GM12878 (cell line): ENCODE measurements around the gene GGNBP2. TPM values are rescaled to one million over a fixed set of nuclear protein-coding genes. Genes with fewer than 3 reads are reported as not detected.

Source experiments
- BACH1 ChIP-seq: fragments of 450-650 bp; IDR thresholded peaks from 2 replicates; pipeline ENCODE4 v1.6.1; 2017; ENCODE audit warnings: mild to moderate bottlenecking, borderline replicate concordance
- FOXK2 ChIP-seq: fragments of 450-650 bp; IDR thresholded peaks from 2 replicates; pipeline ENCODE4 v1.6.1; 2017; ENCODE audit warnings: mild to moderate bottlenecking, moderate library complexity
- GATAD2B ChIP-seq: fragments of 450-650 bp; conservative IDR thresholded peaks from 2 replicates; pipeline ENCODE4 v1.6.1; 2017; ENCODE audit warnings: low read depth, mild to moderate bottlenecking, moderate library complexity
- HCFC1 ChIP-seq: fragments of 150-350 bp; IDR thresholded peaks from 2 replicates; pipeline ENCODE4 v1.6.1; 2014; ENCODE audit warnings: low read length
- IKZF2 ChIP-seq, 2 experiments: fragments of 450-650 bp; IDR thresholded peaks; 2 replicates each; pipeline ENCODE4 v1.6.1; 2017; ENCODE audit warnings: mild to moderate bottlenecking in 2 of 2, moderate library complexity in 2 of 2
- LARP7 ChIP-seq: fragments of 450-650 bp; IDR thresholded peaks from 2 replicates; pipeline ENCODE4 v1.6.1; 2017; ENCODE audit warnings: mild to moderate bottlenecking
- MTA3 ChIP-seq: IDR thresholded peaks from 2 replicates; pipeline ENCODE4 v1.6.1; 2012; ENCODE audit warnings: low read length, inconsistent platforms, borderline replicate concordance
- NBN ChIP-seq: fragments of 450-650 bp; IDR thresholded peaks from 2 replicates; pipeline ENCODE4 v1.6.1; 2016
- NFXL1 ChIP-seq: fragments of 450-650 bp; IDR thresholded peaks from 2 replicates; pipeline ENCODE4 v1.6.1; 2017; ENCODE audit warnings: antibody characterized with exemption, mild to moderate bottlenecking, borderline replicate concordance
- NFYB ChIP-seq: IDR thresholded peaks from 2 replicates; pipeline ENCODE4 v1.6.1; 2011; ENCODE audit warnings: low read depth, mild to moderate bottlenecking, low read length, improper control_type of control experiment, moderate library complexity; ENCODE audit not compliant: insufficient read depth
- NKRF ChIP-seq: fragments of 450-650 bp; conservative IDR thresholded peaks from 2 replicates; pipeline ENCODE4 v1.6.1; 2017; ENCODE audit warnings: mild to moderate bottlenecking, moderate library complexity
- NRF1 ChIP-seq: conservative IDR thresholded peaks from 2 replicates; pipeline ENCODE4 v1.6.1; 2011; ENCODE audit warnings: mild to moderate bottlenecking, low read depth, low read length, improper control_type of control experiment
- PBX3 ChIP-seq: IDR thresholded peaks from 2 replicates; pipeline ENCODE4 v1.6.1; 2011; ENCODE audit warnings: mild to moderate bottlenecking, low read depth, low read length, moderate library complexity; ENCODE audit not compliant: insufficient replicate concordance
- POLR2A ChIP-seq: IDR thresholded peaks from 2 replicates; pipeline ENCODE4 v1.6.1; 2011; ENCODE audit warnings: low read depth, mild to moderate bottlenecking, low read length
- RAD21 ChIP-seq: IDR thresholded peaks from 2 replicates; pipeline ENCODE4 v1.6.1; 2011; ENCODE audit warnings: mild to moderate bottlenecking, low read depth, low read length, moderate library complexity; ENCODE audit not compliant: insufficient read depth
- RUNX3 ChIP-seq: IDR thresholded peaks from 2 replicates; pipeline ENCODE4 v1.6.1; 2012; ENCODE audit warnings: low read length, inconsistent platforms
- SMARCA5 ChIP-seq: fragments of 450-650 bp; IDR thresholded peaks from 2 replicates; pipeline ENCODE4 v1.6.1; 2017; ENCODE audit warnings: mild to moderate bottlenecking
- TBL1XR1 ChIP-seq: IDR thresholded peaks from 2 replicates; pipeline ENCODE4 v1.6.1; 2012; ENCODE audit warnings: low read depth, low read length, improper control_type of control experiment
- TCF12 ChIP-seq: IDR thresholded peaks from 2 replicates; pipeline ENCODE4 v1.6.1; 2011; ENCODE audit warnings: low read depth, mild to moderate bottlenecking, low read length
- YBX1 ChIP-seq: fragments of 450-650 bp; IDR thresholded peaks from 2 replicates; pipeline ENCODE4 v1.6.1; 2016; ENCODE audit warnings: antibody characterized with exemption
- polyA plus RNA-seq, 11 experiments: library from polyadenylated mRNA; depleted of rRNA in 4 of 11; unstranded in 6 of 11; stranded (reverse) in 5 of 11; fragments of >200 nt; fragmentation: Nextera tagmentation in 4 of 11; fragmentation: Illumina TruSeq in 1 of 11; extraction: Ambion mirVana in 4 of 11; extraction: Trizol in 1 of 11; gene quantifications; 1 replicate in 1 of 11; 2 replicates in 10 of 11; pipeline versions ENCODE4 v1.2.1 to v1.2.3, GENCODE V29; 2011 to 2016; ENCODE audit warnings: inconsistent platforms in 2 of 11, missing spikeins in 2 of 11, low read depth in 1 of 11
- total RNA-seq, 4 experiments: library from RNA; depleted of rRNA in 3 of 4; stranded (reverse); fragments of >200 nt in 3 of 4; fragmentation: Illumina TruSeq in 1 of 4; extraction: Trizol in 1 of 4; gene quantifications; 2 replicates each; pipeline versions ENCODE4 v1.2.1 to v1.2.3, GENCODE V29; 2013 to 2021
- TF ChIP-seq, protein P1 (sequence below): IDR thresholded peaks from 2 replicates; pipeline ENCODE4 v1.6.1; 2011; ENCODE audit warnings: borderline replicate concordance, low read depth, mild to moderate bottlenecking, moderate library complexity, low read length; ENCODE audit not compliant: insufficient read depth, poor library complexity, severe bottlenecking
- TF ChIP-seq, protein P2 (sequence below): fragments of 450-650 bp; IDR thresholded peaks from 2 replicates; pipeline ENCODE4 v1.6.1; 2017; ENCODE audit warnings: mild to moderate bottlenecking, moderate library complexity

GGNBP2 gene
- total and polyA plus RNA-seq, 10 of the 15 experiments (the other 5 are each of a cell fraction or from before 2014, with no cell fraction given): 36.3 to 82.0 (median 50.0) TPM

- TF ChIP-seq PBX3 (no peak), NKRF (peak; percentile 83), POLR2A (peak; percentile 82), RUNX3 (peak; percentile 6; the same call in 1 of the 2 replicates), MTA3 (no peak; the same call in 1 of the 2 replicates), TBL1XR1 (no peak), TCF12 (0 out of 2 replicates have a peak, but pooled peaks have one; percentile 40), IKZF2 (IDR thresholded peaks at IDR 0.05) (no peak), LARP7 (peak; percentile 93), GATAD2B (peak; percentile 82; the same call in 1 of the 2 replicates), RAD21 (0 out of 2 replicates have a peak, but pooled peaks have one; percentile 15), YBX1 (no peak), FOXK2 (no peak), NFYB (peak; percentile 27; the same call in 1 of the 2 replicates), HCFC1 (no peak), BACH1 (peak; percentile 88), NFXL1 (peak; percentile 29; the same call in 1 of the 2 replicates), NBN (0 out of 2 replicates have a peak, but pooled peaks have one; percentile 20), SMARCA5 (0 out of 2 replicates have a peak, but pooled peaks have one; percentile 47), NRF1 (0 out of 2 replicates have a peak, but pooled peaks have one; percentile 9)
- TF ChIP-seq, protein P1, sequence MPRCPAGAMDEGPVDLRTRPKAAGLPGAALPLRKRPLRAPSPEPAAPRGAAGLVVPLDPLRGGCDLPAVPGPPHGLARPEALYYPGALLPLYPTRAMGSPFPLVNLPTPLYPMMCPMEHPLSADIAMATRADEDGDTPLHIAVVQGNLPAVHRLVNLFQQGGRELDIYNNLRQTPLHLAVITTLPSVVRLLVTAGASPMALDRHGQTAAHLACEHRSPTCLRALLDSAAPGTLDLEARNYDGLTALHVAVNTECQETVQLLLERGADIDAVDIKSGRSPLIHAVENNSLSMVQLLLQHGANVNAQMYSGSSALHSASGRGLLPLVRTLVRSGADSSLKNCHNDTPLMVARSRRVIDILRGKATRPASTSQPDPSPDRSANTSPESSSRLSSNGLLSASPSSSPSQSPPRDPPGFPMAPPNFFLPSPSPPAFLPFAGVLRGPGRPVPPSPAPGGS: peak; percentile 92
- TF ChIP-seq, protein P2, sequence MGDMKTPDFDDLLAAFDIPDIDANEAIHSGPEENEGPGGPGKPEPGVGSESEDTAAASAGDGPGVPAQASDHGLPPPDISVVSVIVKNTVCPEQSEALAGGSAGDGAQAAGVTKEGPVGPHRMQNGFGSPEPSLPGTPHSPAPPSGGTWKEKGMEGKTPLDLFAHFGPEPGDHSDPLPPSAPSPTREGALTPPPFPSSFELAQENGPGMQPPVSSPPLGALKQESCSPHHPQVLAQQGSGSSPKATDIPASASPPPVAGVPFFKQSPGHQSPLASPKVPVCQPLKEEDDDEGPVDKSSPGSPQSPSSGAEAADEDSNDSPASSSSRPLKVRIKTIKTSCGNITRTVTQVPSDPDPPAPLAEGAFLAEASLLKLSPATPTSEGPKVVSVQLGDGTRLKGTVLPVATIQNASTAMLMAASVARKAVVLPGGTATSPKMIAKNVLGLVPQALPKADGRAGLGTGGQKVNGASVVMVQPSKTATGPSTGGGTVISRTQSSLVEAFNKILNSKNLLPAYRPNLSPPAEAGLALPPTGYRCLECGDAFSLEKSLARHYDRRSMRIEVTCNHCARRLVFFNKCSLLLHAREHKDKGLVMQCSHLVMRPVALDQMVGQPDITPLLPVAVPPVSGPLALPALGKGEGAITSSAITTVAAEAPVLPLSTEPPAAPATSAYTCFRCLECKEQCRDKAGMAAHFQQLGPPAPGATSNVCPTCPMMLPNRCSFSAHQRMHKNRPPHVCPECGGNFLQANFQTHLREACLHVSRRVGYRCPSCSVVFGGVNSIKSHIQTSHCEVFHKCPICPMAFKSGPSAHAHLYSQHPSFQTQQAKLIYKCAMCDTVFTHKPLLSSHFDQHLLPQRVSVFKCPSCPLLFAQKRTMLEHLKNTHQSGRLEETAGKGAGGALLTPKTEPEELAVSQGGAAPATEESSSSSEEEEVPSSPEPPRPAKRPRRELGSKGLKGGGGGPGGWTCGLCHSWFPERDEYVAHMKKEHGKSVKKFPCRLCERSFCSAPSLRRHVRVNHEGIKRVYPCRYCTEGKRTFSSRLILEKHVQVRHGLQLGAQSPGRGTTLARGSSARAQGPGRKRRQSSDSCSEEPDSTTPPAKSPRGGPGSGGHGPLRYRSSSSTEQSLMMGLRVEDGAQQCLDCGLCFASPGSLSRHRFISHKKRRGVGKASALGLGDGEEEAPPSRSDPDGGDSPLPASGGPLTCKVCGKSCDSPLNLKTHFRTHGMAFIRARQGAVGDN: 0 out of 2 replicates have a peak, but pooled peaks have one; percentile 64
These were observed 47.0 kb downstream of the GGNBP2 start, which contains the start of gene DHRS11 (continued) for GRCh38 chr17:36591434-36592315.
